ENCODE data around the gene CFAP54. TPM values are rescaled to one million over a fixed set of nuclear protein-coding genes. Genes with fewer than 3 reads are reported as not detected.

CFAP54 gene
- polyA plus RNA-seq, 1 of the 3 experiments (the other 2 are of a cell fraction): 0.87 TPM

- CTCF ChIA-PET: no interaction called here
- H3K27me3 ChIP-seq (ENCODE audit: insufficient read depth): no peaks in the 10 kb centered on the region; the same call in 1 of the 2 replicates
- no peaks in the 10 kb centered on the region; a peak in 1 of 4 replicates for H3K4me1 ChIP-seq (ENCODE audit: control insufficient read depth in 1 of 2, insufficient read depth in 2 of 2, low read depth in 1 of 2, low read length in 1 of 2)
- WGBS (ENCODE audit: low lambda C conversion rate): 51% methylated on average over 4 of the region's 4 CpGs
- no peak overlapping the region for H3K27ac ChIP-seq (ENCODE audit: low read depth in 2 of 2, low read length in 1 of 2)
- no peak overlapping the region for H3K4me2 ChIP-seq
- H3K9ac ChIP-seq: no peak overlapping the region
- no peak overlapping the region for H3K4me3 ChIP-seq (ENCODE audit: low read depth in 2 of 2, low read length in 1 of 2)
- H4K20me1 ChIP-seq (ENCODE audit: insufficient read depth): no peaks in the 10 kb centered on the region
- no peaks in the 10 kb centered on the region for H3K36me3 ChIP-seq (replicated peaks in 1 of 2; ENCODE audit: control insufficient read depth in 1 of 2, insufficient read depth in 2 of 2, low read length in 1 of 2)
- POLR2A ChIA-PET: no interaction called here
- no peak for DNase-seq
- H3K79me2 ChIP-seq (ENCODE audit: insufficient read depth): no peaks in the 10 kb centered on the region
- no peaks in the 10 kb centered on the region for H3F3A ChIP-seq (replicated peaks; ENCODE audit: insufficient read depth)
- H2AFZ ChIP-seq (ENCODE audit: low read depth): no peak overlapping the region
- no peaks in the 10 kb centered on the region for H3K9me3 ChIP-seq
- no peak for TF ChIP-seq FOXM1 (IDR thresholded peaks at IDR 0.05; ENCODE audit: low read depth)
- TF ChIP-seq REST (IDR thresholded peaks at IDR 0.05; ENCODE audit: low read depth, low read length): no peak
- no peak for TF ChIP-seq ZBTB33 (IDR thresholded peaks at IDR 0.05; ENCODE audit: borderline replicate concordance, low read depth)
- TF ChIP-seq POLR2AphosphoS5 (IDR thresholded peaks at IDR 0.05; ENCODE audit: low read depth, low read length): no peak
- no peak for TF ChIP-seq NFIC (IDR thresholded peaks at IDR 0.05; ENCODE audit: borderline replicate concordance)
- TF ChIP-seq CHD2 (IDR thresholded peaks at IDR 0.05; ENCODE audit: low read length, partially characterized antibody): no peak
- no peak for TF ChIP-seq TAF1 (IDR thresholded peaks at IDR 0.05; ENCODE audit: borderline replicate concordance, low read depth, low read length)
- 0 out of 2 replicates have a peak, but pooled peaks have one; percentile 11 for TF ChIP-seq RAD21 (IDR thresholded peaks at IDR 0.05; ENCODE audit: low read length)
- TF ChIP-seq TEAD4 (IDR thresholded peaks at IDR 0.05; ENCODE audit: borderline replicate concordance, insufficient read depth): no peak
- no peak for TF ChIP-seq SIN3A (IDR thresholded peaks at IDR 0.05; ENCODE audit: borderline replicate concordance, low read depth, low read length)
- TF ChIP-seq YY1 (IDR thresholded peaks at IDR 0.05; ENCODE audit: low read depth): no peak
- TF ChIP-seq, protein P1, sequence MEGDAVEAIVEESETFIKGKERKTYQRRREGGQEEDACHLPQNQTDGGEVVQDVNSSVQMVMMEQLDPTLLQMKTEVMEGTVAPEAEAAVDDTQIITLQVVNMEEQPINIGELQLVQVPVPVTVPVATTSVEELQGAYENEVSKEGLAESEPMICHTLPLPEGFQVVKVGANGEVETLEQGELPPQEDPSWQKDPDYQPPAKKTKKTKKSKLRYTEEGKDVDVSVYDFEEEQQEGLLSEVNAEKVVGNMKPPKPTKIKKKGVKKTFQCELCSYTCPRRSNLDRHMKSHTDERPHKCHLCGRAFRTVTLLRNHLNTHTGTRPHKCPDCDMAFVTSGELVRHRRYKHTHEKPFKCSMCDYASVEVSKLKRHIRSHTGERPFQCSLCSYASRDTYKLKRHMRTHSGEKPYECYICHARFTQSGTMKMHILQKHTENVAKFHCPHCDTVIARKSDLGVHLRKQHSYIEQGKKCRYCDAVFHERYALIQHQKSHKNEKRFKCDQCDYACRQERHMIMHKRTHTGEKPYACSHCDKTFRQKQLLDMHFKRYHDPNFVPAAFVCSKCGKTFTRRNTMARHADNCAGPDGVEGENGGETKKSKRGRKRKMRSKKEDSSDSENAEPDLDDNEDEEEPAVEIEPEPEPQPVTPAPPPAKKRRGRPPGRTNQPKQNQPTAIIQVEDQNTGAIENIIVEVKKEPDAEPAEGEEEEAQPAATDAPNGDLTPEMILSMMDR (IDR thresholded peaks at IDR 0.05): peak; percentile 18
- TF ChIP-seq SMC3 (IDR thresholded peaks at IDR 0.05; ENCODE audit: low read depth, low read length): no peak
- no peak for TF ChIP-seq JUND (IDR thresholded peaks at IDR 0.05)
- TF ChIP-seq EP300 (IDR thresholded peaks at IDR 0.05; ENCODE audit: borderline replicate concordance in 1 of 2, low read depth in 1 of 2, low read length in 1 of 2): no peak
- no peaks in the 10 kb centered on the region for H3K9me2 ChIP-seq
These were observed 412.7 kb downstream of the CFAP54 start for GRCh38 chr12:96902076-96902475.
